WTC11 (cell line): Measurements from ENCODE around the gene ANAPC16. TPM values are rescaled to one million over a fixed set of nuclear protein-coding genes. Genes with fewer than 3 reads are reported as not detected.

Experiments used
- ATAC-seq: fragments of 200-7000 bp; cut with Tn5 transposase; 2 replicates; pipeline ENCODE4 v1.10.0; 2021; ENCODE audit warnings: mild to moderate bottlenecking, moderate library complexity
- CTCF ChIA-PET: fragments of 300-600 bp; sonication (Branson Sonifier 250); formaldehyde crosslinking; loops from one replicate; lab custom pipeline; 2021; ENCODE audit warnings: antibody characterized with exemption; lab: Charles Lee
- POLR2A ChIA-PET: fragments of 350-600 bp; sonication (Branson Sonifier 250); formaldehyde crosslinking; loops from one replicate; lab custom pipeline; 2021; ENCODE audit warnings: antibody characterized with exemption; lab: Charles Lee
- DNase-seq: peaks from one replicate; pipeline ENCODE4 v3.0.0; 2021; ENCODE audit warnings: low spot score
- H3K27ac Mint-ChIP-seq: 2 replicates; pipeline ENCODE4 v1.8.0; 2021; ENCODE audit warnings: mixed read lengths
- H3K27me3 Mint-ChIP-seq: 2 replicates; pipeline ENCODE4 v1.8.0; 2021; ENCODE audit warnings: low read depth, mild to moderate bottlenecking, moderate library complexity, mixed read lengths
- H3K36me3 Mint-ChIP-seq: 2 replicates; pipeline ENCODE4 v1.8.0; 2021; ENCODE audit warnings: mixed read lengths
- H3K4me1 Mint-ChIP-seq: 2 replicates; pipeline ENCODE4 v1.8.0; 2022; ENCODE audit warnings: mixed read lengths
- H3K4me3 Mint-ChIP-seq: 2 replicates; pipeline ENCODE4 v1.8.0; 2021; ENCODE audit warnings: mild to moderate bottlenecking, moderate library complexity, mixed read lengths
- H3K9me3 Mint-ChIP-seq: 2 replicates; pipeline ENCODE4 v1.8.0; 2021; ENCODE audit warnings: mixed read lengths
- ATF6 ChIP-seq: sonication (generic); formaldehyde crosslinking; IDR thresholded peaks from 2 replicates; pipeline ENCODE4 v1.8.1; 2023; ENCODE audit warnings: mild to moderate bottlenecking, missing genetic modification reagents
- CREB1 ChIP-seq: sonication (generic); formaldehyde crosslinking; IDR thresholded peaks from 2 replicates; pipeline ENCODE4 v1.8.0; 2023; ENCODE audit warnings: mild to moderate bottlenecking, missing genetic modification reagents
- CREM ChIP-seq: sonication (generic); formaldehyde crosslinking; IDR thresholded peaks from 2 replicates; pipeline ENCODE4 v1.8.1; 2022; ENCODE audit warnings: mild to moderate bottlenecking, missing genetic modification reagents, moderate library complexity
- EMX1 ChIP-seq: fragments of 250-450 bp; sonication (Bioruptor Pico); IDR thresholded peaks from 2 replicates; pipeline ENCODE4 v1.8.0; 2021; ENCODE audit warnings: mild to moderate bottlenecking
- FOXP1 ChIP-seq: sonication (generic); formaldehyde crosslinking; IDR thresholded peaks from 2 replicates; pipeline ENCODE4 v1.8.0; 2022; ENCODE audit warnings: missing genetic modification reagents, mild to moderate bottlenecking, moderate library complexity, borderline replicate concordance
- GTF2I ChIP-seq: fragments of 250-450 bp; sonication (Bioruptor Pico); conservative IDR thresholded peaks from 2 replicates; pipeline ENCODE4 v1.4.0; 2021; ENCODE audit warnings: mild to moderate bottlenecking
- HMGA2 ChIP-seq: fragments of 250-450 bp; sonication (Bioruptor Pico); IDR thresholded peaks from 2 replicates; pipeline ENCODE4 v1.4.0; 2021; ENCODE audit warnings: mild to moderate bottlenecking, moderate library complexity
- IRF1 ChIP-seq: sonication (generic); formaldehyde crosslinking; IDR thresholded peaks from 2 replicates; pipeline ENCODE4 v1.8.0; 2023; ENCODE audit warnings: missing genetic modification reagents
- NFATC4 ChIP-seq: fragments of 250-450 bp; sonication (Bioruptor Pico); IDR thresholded peaks from 2 replicates; pipeline ENCODE4 v1.9.0; 2021; ENCODE audit warnings: mild to moderate bottlenecking
- NFE2L1 ChIP-seq: sonication (generic); formaldehyde crosslinking; IDR thresholded peaks from 2 replicates; pipeline ENCODE4 v1.8.1; 2023; ENCODE audit warnings: missing genetic modification reagents
- NR1H2 ChIP-seq: sonication (generic); formaldehyde crosslinking; IDR thresholded peaks from 2 replicates; pipeline ENCODE4 v1.9.0; 2021; ENCODE audit warnings: mild to moderate bottlenecking, moderate library complexity, missing genetic modification reagents
- SMAD3 ChIP-seq: sonication (generic); formaldehyde crosslinking; IDR thresholded peaks from 2 replicates; pipeline ENCODE4 v1.8.0; 2022; ENCODE audit warnings: missing genetic modification reagents, mild to moderate bottlenecking, borderline replicate concordance
- TEAD4 ChIP-seq: sonication (generic); formaldehyde crosslinking; IDR thresholded peaks from 2 replicates; pipeline ENCODE4 v1.8.0; 2022; ENCODE audit warnings: mild to moderate bottlenecking, missing genetic modification reagents
- USF2 ChIP-seq: sonication (generic); formaldehyde crosslinking; IDR thresholded peaks from 2 replicates; pipeline ENCODE4 v1.8.1; 2023; ENCODE audit warnings: mild to moderate bottlenecking, missing genetic modification reagents, moderate library complexity
- ZBTB21 ChIP-seq: sonication (generic); formaldehyde crosslinking; IDR thresholded peaks from 2 replicates; pipeline ENCODE4 v1.8.1; 2023; ENCODE audit warnings: mild to moderate bottlenecking, missing genetic modification reagents, borderline replicate concordance
- ZNF416 ChIP-seq: fragments of 250-450 bp; sonication (Bioruptor Pico); IDR thresholded peaks from 2 replicates; pipeline ENCODE4 v1.9.0; 2021; ENCODE audit warnings: mild to moderate bottlenecking, inconsistent platforms
- ZNF671 ChIP-seq: fragments of 250-450 bp; sonication (Bioruptor Pico); IDR thresholded peaks from 2 replicates; pipeline ENCODE4 v1.8.0; 2021; ENCODE audit warnings: mild to moderate bottlenecking
- total RNA-seq: library from RNA; stranded (reverse); gene quantifications from 3 replicates; pipeline ENCODE4 v1.2.3, GENCODE V29; 2021
- TF ChIP-seq, protein P1 (sequence below): sonication (generic); formaldehyde crosslinking; IDR thresholded peaks from 2 replicates; pipeline ENCODE4 v1.8.1; 2023; ENCODE audit warnings: mild to moderate bottlenecking, moderate library complexity, missing genetic modification reagents
- TF ChIP-seq, protein P2 (sequence below): fragments of 250-450 bp; sonication (Bioruptor Pico); IDR thresholded peaks from 2 replicates; pipeline ENCODE4 v1.9.0; 2021; ENCODE audit warnings: moderate library complexity, mild to moderate bottlenecking, inconsistent platforms, borderline replicate concordance

The ANAPC16 gene
- total RNA-seq, 1 experiment from 2014 or later, result 52.3 TPM

DNA sequence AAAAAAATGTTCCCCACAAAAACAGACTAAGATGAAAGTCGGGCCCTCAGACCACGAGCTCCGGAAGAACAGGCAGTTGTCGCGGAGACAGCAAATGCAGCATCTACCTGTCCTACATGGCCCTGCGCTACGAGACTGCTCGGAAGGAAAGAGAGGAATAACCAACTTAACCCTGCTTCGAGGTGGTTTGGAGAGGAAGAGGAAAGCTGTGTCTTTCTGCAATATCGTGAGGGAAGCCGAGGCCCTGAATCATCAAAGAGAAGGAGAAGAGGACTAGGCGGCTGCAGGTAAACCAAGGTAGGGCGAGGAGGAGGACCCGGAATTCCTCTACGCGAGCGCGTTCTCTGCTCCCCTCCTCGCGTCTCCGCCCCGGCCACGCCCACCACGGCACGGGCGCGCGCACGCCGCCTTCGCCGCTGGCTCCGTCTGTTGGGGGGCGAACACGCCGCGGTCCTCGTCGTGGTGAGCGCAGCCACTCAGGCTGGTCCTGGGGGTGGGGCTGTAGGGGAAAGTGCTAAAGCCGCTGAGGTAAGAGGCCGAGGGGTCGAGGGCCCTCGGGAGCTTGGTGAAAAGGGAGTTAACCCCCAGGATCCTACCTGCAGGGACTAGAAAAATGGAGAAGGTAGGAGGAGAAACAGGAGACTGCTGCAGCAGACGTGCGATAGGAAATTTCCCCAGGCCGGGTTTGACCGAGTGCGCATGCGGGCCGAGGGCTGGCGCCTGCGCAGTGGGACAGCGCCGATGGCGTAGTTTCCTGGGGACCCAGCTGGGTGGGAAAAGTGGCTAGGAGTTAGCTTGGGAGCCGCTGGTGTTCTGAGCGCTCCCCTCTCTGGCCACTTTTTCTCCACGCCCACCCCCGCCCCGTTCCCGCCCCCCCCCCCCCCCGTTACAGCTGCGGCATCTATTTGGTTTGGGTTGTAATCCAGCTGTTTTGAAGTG lies at the start of gene ANAPC16, which contains the start of gene ASCC1 (continued):
- TF ChIP-seq, protein P1, sequence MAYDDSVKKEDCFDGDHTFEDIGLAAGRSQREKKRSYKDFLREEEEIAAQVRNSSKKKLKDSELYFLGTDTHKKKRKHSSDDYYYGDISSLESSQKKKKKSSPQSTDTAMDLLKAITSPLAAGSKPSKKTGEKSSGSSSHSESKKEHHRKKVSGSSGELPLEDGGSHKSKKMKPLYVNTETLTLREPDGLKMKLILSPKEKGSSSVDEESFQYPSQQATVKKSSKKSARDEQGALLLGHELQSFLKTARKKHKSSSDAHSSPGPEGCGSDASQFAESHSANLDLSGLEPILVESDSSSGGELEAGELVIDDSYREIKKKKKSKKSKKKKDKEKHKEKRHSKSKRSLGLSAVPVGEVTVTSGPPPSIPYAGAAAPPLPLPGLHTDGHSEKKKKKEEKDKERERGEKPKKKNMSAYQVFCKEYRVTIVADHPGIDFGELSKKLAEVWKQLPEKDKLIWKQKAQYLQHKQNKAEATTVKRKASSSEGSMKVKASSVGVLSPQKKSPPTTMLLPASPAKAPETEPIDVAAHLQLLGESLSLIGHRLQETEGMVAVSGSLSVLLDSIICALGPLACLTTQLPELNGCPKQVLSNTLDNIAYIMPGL (CRISPR knock-in tag), result 0 out of 2 replicates have a peak, but pooled peaks have one; percentile 43
- peak; percentile 61; the same call in 1 of the 2 replicates for TF ChIP-seq CREM
- peak; percentile 55; the same call in 1 of the 2 replicates for TF ChIP-seq NFE2L1
- 0 out of 2 replicates have a peak, but pooled peaks have one; percentile 50 for TF ChIP-seq ZNF416 (CRISPR knock-in tag)
- peak; percentile 88 for TF ChIP-seq SMAD3
- TF ChIP-seq ATF6 (CRISPR knock-in tag), result no peak
- 0 out of 2 replicates have a peak, but pooled peaks have one; percentile 59 for TF ChIP-seq IRF1 (CRISPR knock-in tag)

DNA sequence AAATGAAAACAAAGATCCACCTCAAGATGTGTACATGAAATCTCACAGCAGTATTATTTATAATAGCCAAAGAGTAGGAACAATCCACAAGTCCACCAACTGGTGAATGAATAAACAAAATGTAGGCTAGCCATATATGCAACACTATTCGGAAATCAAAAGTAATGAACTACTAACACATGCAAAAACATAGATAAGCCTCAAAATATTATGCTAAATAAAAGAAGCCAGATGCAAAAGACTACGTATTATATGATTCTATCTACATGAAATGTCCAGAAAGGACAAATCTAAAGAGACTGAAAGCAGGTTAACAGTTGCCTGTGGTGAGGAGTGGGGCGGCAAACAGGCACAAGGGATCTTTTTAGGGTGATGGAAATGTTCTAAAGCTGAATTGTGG lies 48.7 kb upstream of the ANAPC16 start:
- POLR2A ChIA-PET, result no interaction called here
- Mint-ChIP-seq H3K27ac (no peak overlapping the region), H3K36me3 (peaks cover 3% of the 10 kb centered on the region; the same call in 1 of the 2 replicates), H3K4me3 (no peak overlapping the region), H3K9me3 (no peaks in the 10 kb centered on the region), H3K27me3 (no peaks in the 10 kb centered on the region), H3K4me1 (no peaks in the 10 kb centered on the region)
- no peak for DNase-seq
- CTCF ChIA-PET, result no interaction called here
- no peak for ATAC-seq
- TF ChIP-seq FOXP1 (CRISPR knock-in tag) (no peak), NR1H2 (CRISPR knock-in tag) (no peak), ZBTB21 (CRISPR knock-in tag) (no peak), USF2 (CRISPR knock-in tag) (no peak), HMGA2 (no peak), CREB1 (CRISPR knock-in tag) (no peak), NFATC4 (CRISPR knock-in tag) (no peak), GTF2I (no peak), TEAD4 (CRISPR knock-in tag) (no peak), EMX1 (CRISPR knock-in tag) (no peak), ZNF671 (CRISPR knock-in tag) (no peak)
- TF ChIP-seq, protein P2, sequence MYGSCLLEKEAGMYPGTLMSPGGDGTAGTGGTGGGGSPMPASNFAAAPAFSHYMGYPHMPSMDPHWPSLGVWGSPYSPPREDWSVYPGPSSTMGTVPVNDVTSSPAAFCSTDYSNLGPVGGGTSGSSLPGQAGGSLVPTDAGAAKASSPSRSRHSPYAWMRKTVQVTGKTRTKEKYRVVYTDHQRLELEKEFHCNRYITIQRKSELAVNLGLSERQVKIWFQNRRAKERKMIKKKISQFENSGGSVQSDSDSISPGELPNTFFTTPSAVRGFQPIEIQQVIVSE (CRISPR knock-in tag), result no peak
